ENCODE data around the gene MINDY4. TPM values are rescaled to one million over a fixed set of nuclear protein-coding genes. Genes with fewer than 3 reads are reported as not detected.
"Not testable (repeated sequence)": the region's sequence is repeated elsewhere in the genome, so short reads cannot be mapped to it uniquely, and the experiment has no call there.

MINDY4 gene
- total RNA-seq, 1 experiment from 2014 or later = 4.0 TPM

GRCh38 chr7:30799206-30799975 is 28.2 kb downstream of the MINDY4 start:
- DNase-seq (ENCODE audit: extremely low read depth, low read depth) = no peak

GRCh38 chr7:30799976-30800661 is 28.9 kb downstream of the MINDY4 start:
- no peak for DNase-seq (ENCODE audit: extremely low read depth, low read depth)

GRCh38 chr7:30800785-30801252 is 29.6 kb downstream of the MINDY4 start:
- DNase-seq (ENCODE audit: extremely low read depth, low read depth) = peak; percentile 71

- no peak for DNase-seq (ENCODE audit: extremely low read depth, low read depth)
These were observed 31.6 kb downstream of the MINDY4 start for GRCh38 chr7:30802812-30803211.

GRCh38 chr7:30804078-30804661 is 33.0 kb downstream of the MINDY4 start:
- no peak for DNase-seq (ENCODE audit: extremely low read depth, low read depth)

- DNase-seq (ENCODE audit: extremely low read depth, low read depth) = no peak
These were observed 34.0 kb downstream of the MINDY4 start for GRCh38 chr7:30805081-30805691.

- no peak for DNase-seq (ENCODE audit: extremely low read depth, low read depth)
These were observed 34.7 kb downstream of the MINDY4 start for GRCh38 chr7:30805931-30806330.

GRCh38 chr7:30807477-30807876 is 36.3 kb downstream of the MINDY4 start:
- not testable (repeated sequence) for DNase-seq (ENCODE audit: extremely low read depth, low read depth)

GRCh38 chr7:30807941-30808340 is 36.7 kb downstream of the MINDY4 start:
- not testable (repeated sequence) for DNase-seq (ENCODE audit: extremely low read depth, low read depth)

GRCh38 chr7:30810986-30811385 is 39.8 kb downstream of the MINDY4 start:
- no peak for DNase-seq (ENCODE audit: extremely low read depth, low read depth)

- DNase-seq (ENCODE audit: extremely low read depth, low read depth) = no peak
These were observed 41.5 kb downstream of the MINDY4 start for GRCh38 chr7:30812676-30813075.

- DNase-seq (ENCODE audit: extremely low read depth, low read depth) = no peak
These were observed 42.2 kb downstream of the MINDY4 start for GRCh38 chr7:30813466-30813865.

- no peak for DNase-seq (ENCODE audit: extremely low read depth, low read depth)
These were observed 43.6 kb downstream of the MINDY4 start for GRCh38 chr7:30814700-30815387.

GRCh38 chr7:30815388-30815854 is 44.2 kb downstream of the MINDY4 start:
- no peak for DNase-seq (ENCODE audit: extremely low read depth, low read depth)

GRCh38 chr7:30815951-30816644 is 44.9 kb downstream of the MINDY4 start:
- DNase-seq (ENCODE audit: extremely low read depth, low read depth) = no peak

GRCh38 chr7:30816645-30817370 is 45.6 kb downstream of the MINDY4 start:
- DNase-seq (ENCODE audit: extremely low read depth, low read depth) = no peak

- DNase-seq (ENCODE audit: extremely low read depth, low read depth) = no peak
These were observed 46.2 kb downstream of the MINDY4 start for GRCh38 chr7:30817371-30817767.

- no peak for DNase-seq (ENCODE audit: extremely low read depth, low read depth)
These were observed 53.9 kb downstream of the MINDY4 start for GRCh38 chr7:30824821-30825720.
